PC-9 (cell line): ENCODE measurements around the gene ADAMTSL4. TPM values are rescaled to one million over a fixed set of nuclear protein-coding genes. Genes with fewer than 3 reads are reported as not detected.

Source experiments
- BruUV-seq: library from RNA; stranded (reverse); fragments of 400-500 nt; replicated peaks from 2 replicates; lab custom pipeline; 2021; lab: Mats Ljungman, UMichigan
- CTCF ChIA-PET: fragments of 300-600 bp; sonication (Branson Sonifier 250); formaldehyde crosslinking; loops from one replicate; lab custom pipeline; 2022; ENCODE audit warnings: antibody characterized with exemption; lab: Charles Lee
- POLR2A ChIA-PET: fragments of 300-600 bp; sonication (Branson Sonifier 250); formaldehyde crosslinking; loops from one replicate; lab custom pipeline; 2022; ENCODE audit warnings: antibody characterized with exemption; ENCODE audit not compliant: unreplicated experiment; lab: Charles Lee
- DNase-seq, 2 experiments: peaks; one replicate each; pipeline versions ENCODE4 v3.0.0 to v3.0.0-alpha.2; 2015 to 2022; ENCODE audit warnings: mixed read lengths in 1 of 2
- H2AFZ ChIP-seq: fragments of 200-600 bp; sonication (generic); 2 replicates; pipeline ENCODE4 v1.8.1; 2017; ENCODE audit warnings: antibody characterized with exemption
- H3F3A ChIP-seq: fragments of 200-600 bp; sonication (generic); 2 replicates; pipeline ENCODE4 v1.8.1; 2017; ENCODE audit warnings: antibody characterized with exemption, mild to moderate bottlenecking, low read depth; ENCODE audit not compliant: insufficient read depth
- H3K27ac ChIP-seq: fragments of 200-600 bp; sonication (generic); 2 replicates; pipeline ENCODE4 v1.6.1; 2016; ENCODE audit warnings: mixed run types
- H3K27me3 ChIP-seq: fragments of 200-600 bp; sonication (generic); 2 replicates; pipeline ENCODE4 v1.6.1; 2016; ENCODE audit warnings: low read depth, mixed run types; ENCODE audit not compliant: insufficient read depth
- H3K36me3 ChIP-seq: fragments of 200-600 bp; sonication (generic); 2 replicates; pipeline ENCODE4 v1.6.1; 2016; ENCODE audit warnings: low read depth, mixed run types
- H3K4me1 ChIP-seq: fragments of 200-600 bp; sonication (generic); replicated peaks from 2 replicates; pipeline ENCODE4 v1.6.1; 2016; ENCODE audit warnings: mixed run types; ENCODE audit not compliant: insufficient read depth
- H3K4me2 ChIP-seq: fragments of 200-600 bp; sonication (generic); 2 replicates; pipeline ENCODE4 v1.6.1; 2017; ENCODE audit warnings: mixed run types
- H3K4me3 ChIP-seq: fragments of 200-600 bp; sonication (generic); 2 replicates; pipeline ENCODE4 v1.6.1; 2016; ENCODE audit warnings: mixed run types
- H3K79me2 ChIP-seq: fragments of 200-600 bp; sonication (generic); 2 replicates; pipeline ENCODE4 v1.6.1; 2017; ENCODE audit warnings: low read depth, mixed run types
- H3K9me2 ChIP-seq: fragments of 200-600 bp; sonication (generic); 2 replicates; pipeline ENCODE4 v1.8.1; 2017; ENCODE audit warnings: mild to moderate bottlenecking; ENCODE audit not compliant: insufficient read depth
- H3K9me3 ChIP-seq: fragments of 200-600 bp; sonication (generic); 2 replicates; pipeline ENCODE4 v1.8.1; 2016; ENCODE audit warnings: low read depth; ENCODE audit not compliant: insufficient read depth
- H4K20me1 ChIP-seq: fragments of 200-600 bp; sonication (generic); 2 replicates; pipeline ENCODE4 v1.8.1; 2017; ENCODE audit not compliant: insufficient read depth
- CTCF ChIP-seq: fragments of 200-600 bp; sonication (generic); conservative IDR thresholded peaks from 2 replicates; pipeline ENCODE4 v1.6.1; 2017; ENCODE audit warnings: mixed run types, antibody characterized with exemption, mild to moderate bottlenecking, moderate library complexity
- EZH2 ChIP-seq: fragments of 200-600 bp; sonication (generic); IDR thresholded peaks from 2 replicates; pipeline ENCODE4 v1.8.0; 2017; ENCODE audit warnings: antibody characterized with exemption, low read depth
- intact Hi-C: fragments of 100-400 bp; cut with micrococcal nuclease; formaldehyde crosslinking; loops from one replicate; pipeline ENCODE4 v1.10.0; 2022; ENCODE audit not compliant: unreplicated experiment
- total RNA-seq: library from RNA; stranded (reverse); gene quantifications from 2 replicates; pipeline ENCODE4 v1.2.3, GENCODE V29; 2021

Gene ADAMTSL4
- total RNA-seq, 1 experiment from 2014 or later, result 67.9 TPM

GRCh38 chr1:150562446-150563339 is 13.5 kb downstream of the ADAMTSL4 start:
- Histone ChIP-seq H3K27me3 (no peaks in the 10 kb centered on the region), H2AFZ (no peak overlapping the region), H3K9me3 (no peaks in the 10 kb centered on the region), H4K20me1 (no peaks in the 10 kb centered on the region), H3K27ac (peak overlapping the region; percentile 98), H3F3A (peaks cover 50% of the 10 kb centered on the region), H3K4me2 (peak overlapping the region; percentile 100), H3K36me3 (no peaks in the 10 kb centered on the region), H3K4me1 (peaks cover 57% of the 10 kb centered on the region), H3K9me2 (no peaks in the 10 kb centered on the region), H3K79me2 (peaks cover 77% of the 10 kb centered on the region), H3K4me3 (peak overlapping the region; percentile 76; the same call in 1 of the 2 replicates)
- BruUV-seq, result no TSS peak
- intact Hi-C loops, result loop anchor here (5.0 to 10.0 kb wide), 7 partner anchors 50 to 502 kb away; partner anchors contain the start of genes APH1A, GOLPH3L and MLLT11
- ChIA-PET POLR2A (interaction anchor here (0.6 to 1.7 kb wide), 15 partner anchors 10 to 402 kb away, joined by 3 to 42 read pairs (median 5); partner anchors contain the start of genes ENSA, GOLPH3L and MCL1), CTCF (interaction anchor here (0.5 to 1.2 kb wide), 4 partner anchors 9 to 1439 kb away, joined by 3 to 5 read pairs (median 3); partner anchors contain the start of genes GOLPH3L and MCL1)
- no peak for DNase-seq
- TF ChIP-seq CTCF, result no peak
- no peak for TF ChIP-seq EZH2

GRCh38 chr1:150563340-150564038 is 14.3 kb downstream of the ADAMTSL4 start:
- DNase-seq, result peak in 1 of 2 experiments; percentile 50
- H3F3A ChIP-seq, result peaks cover 55% of the 10 kb centered on the region
- H3K79me2 ChIP-seq, result peaks cover 80% of the 10 kb centered on the region
- H3K9me2 ChIP-seq, result no peaks in the 10 kb centered on the region
- no peaks in the 10 kb centered on the region for H3K27me3 ChIP-seq
- TF ChIP-seq EZH2, result no peak
- no peak for TF ChIP-seq CTCF
- no TSS peak for BruUV-seq
- POLR2A ChIA-PET, result interaction anchor here (0.5 to 1.7 kb wide), 7 partner anchors 13 to 360 kb away, joined by 3 to 11 read pairs (median 4); partner anchors contain the start of genes ENSA, GOLPH3L and MCL1
- H2AFZ ChIP-seq, result no peak overlapping the region
- H4K20me1 ChIP-seq, result no peaks in the 10 kb centered on the region
- H3K4me1 ChIP-seq, result peaks cover 64% of the 10 kb centered on the region
- intact Hi-C loops, result loop anchor here (5.0 to 10.0 kb wide), 7 partner anchors 49 to 501 kb away; partner anchors contain the start of genes APH1A, GOLPH3L and MLLT11
- no peaks in the 10 kb centered on the region for H3K9me3 ChIP-seq
- H3K36me3 ChIP-seq, result no peaks in the 10 kb centered on the region
- peak overlapping the region; percentile 76; the same call in 1 of the 2 replicates for H3K4me3 ChIP-seq
- CTCF ChIA-PET, result interaction anchor here (0.6 to 0.9 kb wide), 2 partner anchors 16 to 25 kb away, joined by 3 read pairs; partner anchors contain the start of gene MCL1
- peak overlapping the region; percentile 100 for H3K4me2 ChIP-seq
- peak overlapping the region; percentile 98 for H3K27ac ChIP-seq
